Peyer's patch (tissue), 4 donors: ENCODE measurements around the gene P2RY4. TPM values are rescaled to one million over a fixed set of nuclear protein-coding genes. Genes with fewer than 3 reads are reported as not detected.
"Not testable (repeated sequence)": the region's sequence is repeated elsewhere in the genome, so short reads cannot be mapped to it uniquely, and the experiment has no call there.

Source experiments
- DNase-seq, 3 donors: peaks; one replicate each; pipeline ENCODE4 v3.0.0-alpha.2; 2017 to 2019
- H3K27ac ChIP-seq, 4 donors: fragments of 200-600 bp; sonication (generic); one replicate each; pipeline ENCODE4 v1.5.1; 2016 to 2019
- H3K27me3 ChIP-seq, 2 donors: fragments of 200-600 bp; sonication (generic); one replicate each; pipeline ENCODE4 v1.5.1; 2019
- H3K36me3 ChIP-seq, 3 donors: fragments of 200-600 bp; sonication (generic); one replicate each; pipeline ENCODE4 v1.5.1; 2016 to 2019
- H3K4me1 ChIP-seq, 4 donors: fragments of 200-600 bp; sonication (generic); one replicate each; pipeline ENCODE4 v1.5.1; 2016 to 2019
- H3K4me3 ChIP-seq, 4 donors: fragments of 200-600 bp; sonication (generic); 1 replicate in 3 of 4; 2 replicates in 1 of 4; pipeline ENCODE4 v1.5.1; 2016 to 2019; ENCODE audit warnings: mild to moderate bottlenecking in 1 of 4
- H3K9me3 ChIP-seq, 4 donors: fragments of 200-600 bp; sonication (generic); one replicate each; pipeline ENCODE4 v1.5.1; 2016 to 2019; ENCODE audit warnings: mild to moderate bottlenecking in 1 of 4
- POLR2A ChIP-seq, 2 donors: fragments of 450-650 bp; IDR thresholded peaks; one replicate each; pipeline ENCODE4 v1.5.1; 2017; ENCODE audit warnings: antibody characterized with exemption in 2 of 2, mild to moderate bottlenecking in 2 of 2, moderate library complexity in 2 of 2
- total RNA-seq, 4 donors: library from RNA; depleted of rRNA; stranded (reverse); fragments of >200 nt; gene quantifications; one replicate each; pipeline ENCODE4 v1.1.0, GENCODE V29; 2016
- TF ChIP-seq, protein P1 (sequence below), 6 experiments: fragments of 450-650 bp in 4 of 6; fragments of 200-600 bp in 2 of 6; sonication (generic) in 1 of 6; IDR thresholded peaks; one replicate each; pipeline ENCODE4 v1.5.1; 2017 to 2019; ENCODE audit warnings: antibody characterized with exemption in 6 of 6, mild to moderate bottlenecking in 3 of 6, moderate library complexity in 1 of 6

Gene P2RY4
- total RNA-seq, 4 donors from 2014 or later = 1.7 to 19.4 (median 13.2) TPM

DNA sequence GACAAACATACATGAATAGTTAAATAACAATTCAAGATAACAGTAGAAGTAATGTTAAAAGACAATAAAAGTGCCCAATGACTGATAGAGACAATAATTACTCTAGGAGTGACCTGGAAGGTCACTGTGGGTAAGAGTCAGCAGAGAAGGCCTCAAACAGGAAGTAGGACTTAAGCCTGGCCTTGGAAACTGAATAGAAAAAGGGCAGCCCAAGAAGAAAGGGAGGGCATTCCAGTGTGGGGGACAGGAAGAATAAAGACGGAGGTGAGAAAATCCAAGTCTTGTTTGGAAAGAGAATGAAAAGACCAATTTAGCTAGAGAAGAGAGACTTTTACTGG lies 6.0 kb downstream of the P2RY4 start:
- no peaks in the 10 kb centered on the region for H3K27me3 ChIP-seq
- no peak overlapping the region for H3K4me3 ChIP-seq
- no peak for TF ChIP-seq POLR2A (IDR thresholded peaks at IDR 0.05)
- TF ChIP-seq, protein P1, sequence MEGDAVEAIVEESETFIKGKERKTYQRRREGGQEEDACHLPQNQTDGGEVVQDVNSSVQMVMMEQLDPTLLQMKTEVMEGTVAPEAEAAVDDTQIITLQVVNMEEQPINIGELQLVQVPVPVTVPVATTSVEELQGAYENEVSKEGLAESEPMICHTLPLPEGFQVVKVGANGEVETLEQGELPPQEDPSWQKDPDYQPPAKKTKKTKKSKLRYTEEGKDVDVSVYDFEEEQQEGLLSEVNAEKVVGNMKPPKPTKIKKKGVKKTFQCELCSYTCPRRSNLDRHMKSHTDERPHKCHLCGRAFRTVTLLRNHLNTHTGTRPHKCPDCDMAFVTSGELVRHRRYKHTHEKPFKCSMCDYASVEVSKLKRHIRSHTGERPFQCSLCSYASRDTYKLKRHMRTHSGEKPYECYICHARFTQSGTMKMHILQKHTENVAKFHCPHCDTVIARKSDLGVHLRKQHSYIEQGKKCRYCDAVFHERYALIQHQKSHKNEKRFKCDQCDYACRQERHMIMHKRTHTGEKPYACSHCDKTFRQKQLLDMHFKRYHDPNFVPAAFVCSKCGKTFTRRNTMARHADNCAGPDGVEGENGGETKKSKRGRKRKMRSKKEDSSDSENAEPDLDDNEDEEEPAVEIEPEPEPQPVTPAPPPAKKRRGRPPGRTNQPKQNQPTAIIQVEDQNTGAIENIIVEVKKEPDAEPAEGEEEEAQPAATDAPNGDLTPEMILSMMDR (IDR thresholded peaks at IDR 0.05) = no peak
- H3K4me1 ChIP-seq = no peaks in the 10 kb centered on the region
- H3K9me3 ChIP-seq = no peaks in the 10 kb centered on the region
- no peak overlapping the region for H3K27ac ChIP-seq
- H3K36me3 ChIP-seq = no peaks in the 10 kb centered on the region
- no peak for DNase-seq

GRCh38 chrX:70253377-70254062 lies 6.5 kb downstream of the P2RY4 start:
- H3K27ac ChIP-seq = no peak overlapping the region
- H3K27me3 ChIP-seq = no peaks in the 10 kb centered on the region
- H3K4me3 ChIP-seq = no peak overlapping the region
- no peak for DNase-seq
- H3K4me1 ChIP-seq = no peaks in the 10 kb centered on the region
- TF ChIP-seq POLR2A (IDR thresholded peaks at IDR 0.05) = no peak
- no peaks in the 10 kb centered on the region for H3K36me3 ChIP-seq
- H3K9me3 ChIP-seq = no peaks in the 10 kb centered on the region

DNA sequence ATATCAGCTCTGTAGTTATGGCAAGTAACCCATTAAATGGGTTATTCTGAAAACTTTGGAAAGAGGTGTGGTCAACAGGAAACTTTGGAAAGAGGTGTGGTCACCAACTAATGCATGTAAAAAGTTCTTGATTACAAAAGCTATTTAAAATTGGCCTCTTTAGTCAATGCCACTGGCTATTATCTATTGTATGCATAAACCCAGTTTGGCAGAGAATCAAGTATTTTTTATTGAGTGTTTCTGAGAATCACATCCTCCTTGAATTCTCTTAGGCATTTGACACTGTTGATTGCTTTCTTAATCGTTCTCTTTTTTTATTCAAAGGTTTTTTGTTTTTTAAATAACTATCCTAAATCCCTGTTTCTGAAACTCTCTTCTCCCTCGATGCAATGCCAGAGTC lies 7.5 kb downstream of the P2RY4 start:
- Histone ChIP-seq H3K4me1 (no peaks in the 10 kb centered on the region), H3K27ac (no peak overlapping the region), H3K36me3 (no peaks in the 10 kb centered on the region), H3K4me3 (no peak overlapping the region), H3K27me3 (no peaks in the 10 kb centered on the region), H3K9me3 (no peaks in the 10 kb centered on the region)
- DNase-seq = no peak
- TF ChIP-seq, protein P1 (IDR thresholded peaks at IDR 0.05) = no peak
- no peak for TF ChIP-seq POLR2A (IDR thresholded peaks at IDR 0.05)

DNA sequence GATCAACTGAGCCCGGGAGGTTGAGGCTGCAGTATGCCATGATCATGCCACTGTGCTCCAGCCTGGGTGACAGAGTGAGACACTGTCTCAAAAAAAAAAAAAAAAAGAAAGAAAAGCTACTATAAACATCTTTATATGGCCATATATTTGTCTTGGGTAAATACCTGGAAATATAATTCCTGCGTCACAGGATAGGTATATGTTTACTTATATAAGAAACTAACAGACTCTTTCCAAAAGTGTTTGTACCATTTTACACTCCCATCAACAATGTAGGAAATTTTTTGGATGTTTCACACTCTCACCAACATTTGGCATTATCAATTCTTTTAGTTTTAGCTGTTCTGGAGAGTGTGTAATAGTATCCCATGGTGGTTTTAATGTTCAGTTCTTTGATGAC lies 12.8 kb downstream of the P2RY4 start:
- Histone ChIP-seq H3K4me3 (no peak overlapping the region), H3K36me3 (no peaks in the 10 kb centered on the region), H3K27me3 (no peaks in the 10 kb centered on the region), H3K9me3 (no peaks in the 10 kb centered on the region), H3K27ac (no peak overlapping the region), H3K4me1 (no peaks in the 10 kb centered on the region)
- TF ChIP-seq, protein P1 (IDR thresholded peaks at IDR 0.05) = no peak
- no peak for TF ChIP-seq POLR2A (IDR thresholded peaks at IDR 0.05)
- DNase-seq = no peak

DNA sequence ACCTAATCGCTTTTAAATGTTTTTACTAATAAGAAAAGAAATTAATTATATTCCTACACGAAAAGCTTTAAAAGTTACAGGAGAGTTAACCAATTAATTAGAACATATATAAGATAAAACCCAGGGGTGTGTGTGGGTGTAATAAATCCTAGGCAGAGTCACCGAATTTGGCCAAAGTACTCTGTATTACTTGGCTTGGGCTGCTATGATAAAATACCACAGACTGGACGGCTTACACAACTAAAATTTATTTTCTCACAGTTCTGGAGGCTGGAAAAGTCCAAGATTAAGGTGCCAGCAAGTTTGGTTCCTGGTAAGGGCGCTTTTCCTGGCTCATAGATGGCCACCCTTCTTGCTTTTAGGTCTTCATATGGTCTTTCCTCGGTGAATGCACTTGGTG lies 15.1 kb downstream of the P2RY4 start:
- H3K27me3 ChIP-seq = no peaks in the 10 kb centered on the region
- H3K9me3 ChIP-seq = no peaks in the 10 kb centered on the region
- TF ChIP-seq, protein P1 (IDR thresholded peaks at IDR 0.05) = no peak
- TF ChIP-seq POLR2A (IDR thresholded peaks at IDR 0.05) = no peak
- no peak overlapping the region for H3K27ac ChIP-seq
- no peaks in the 10 kb centered on the region for H3K36me3 ChIP-seq
- no peak for DNase-seq
- no peak overlapping the region for H3K4me3 ChIP-seq
- no peaks in the 10 kb centered on the region for H3K4me1 ChIP-seq

GRCh38 chrX:70243601-70244000 lies 16.4 kb downstream of the P2RY4 start:
- not testable (repeated sequence) for H3K27ac ChIP-seq, H3K9me3 ChIP-seq, H3K27me3 ChIP-seq, DNase-seq, H3K4me1 ChIP-seq, H3K36me3 ChIP-seq, H3K4me3 ChIP-seq

- TF ChIP-seq, protein P1 (IDR thresholded peaks at IDR 0.05) = no peak
- no peak for TF ChIP-seq POLR2A (IDR thresholded peaks at IDR 0.05)
- H3K4me1 ChIP-seq = no peaks in the 10 kb centered on the region
- H3K4me3 ChIP-seq = no peak overlapping the region
- no peak for DNase-seq
- H3K9me3 ChIP-seq = no peaks in the 10 kb centered on the region
- no peaks in the 10 kb centered on the region for H3K27me3 ChIP-seq
- H3K27ac ChIP-seq = no peak overlapping the region
- H3K36me3 ChIP-seq = no peaks in the 10 kb centered on the region
Observed at GRCh38 chrX:70241501-70241900, 18.5 kb downstream of the P2RY4 start.
